Activated T-cell treated with anti-CD3 and anti-CD28 coated beads, Interleukin-2, amount 50 U/mL, for 48 hours (primary cell): ENCODE data around the gene FBXW11.
"Not testable (repeated sequence)": the region's sequence is repeated elsewhere in the genome, so short reads cannot be mapped to it uniquely, and the experiment has no call there.

ENCODE experiments used
- DNase-seq, 2 experiments: peaks; one replicate each; pipeline ENCODE4 v3.0.0-alpha.2; 2020

FBXW11 gene

DNA sequence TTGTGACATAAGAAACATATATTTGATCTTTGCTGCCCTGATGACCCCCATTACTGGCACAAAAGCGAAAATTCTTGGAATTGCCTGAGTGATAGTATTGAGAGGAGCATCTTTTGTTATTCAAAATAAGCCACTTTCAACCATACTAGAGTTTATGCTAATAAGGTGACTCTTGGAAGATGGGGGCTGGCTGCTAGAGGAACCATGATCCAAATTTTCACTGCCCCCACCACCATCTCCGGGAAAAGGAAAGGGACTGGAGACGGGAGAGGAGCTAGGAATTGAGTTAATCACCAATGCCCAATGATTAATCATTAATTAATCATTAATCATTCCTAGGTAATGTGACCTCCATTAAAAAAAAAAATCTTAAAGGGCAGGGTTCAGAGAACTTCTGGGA, 25.6 kb downstream of the FBXW11 start:
- DNase-seq = no peak

DNA sequence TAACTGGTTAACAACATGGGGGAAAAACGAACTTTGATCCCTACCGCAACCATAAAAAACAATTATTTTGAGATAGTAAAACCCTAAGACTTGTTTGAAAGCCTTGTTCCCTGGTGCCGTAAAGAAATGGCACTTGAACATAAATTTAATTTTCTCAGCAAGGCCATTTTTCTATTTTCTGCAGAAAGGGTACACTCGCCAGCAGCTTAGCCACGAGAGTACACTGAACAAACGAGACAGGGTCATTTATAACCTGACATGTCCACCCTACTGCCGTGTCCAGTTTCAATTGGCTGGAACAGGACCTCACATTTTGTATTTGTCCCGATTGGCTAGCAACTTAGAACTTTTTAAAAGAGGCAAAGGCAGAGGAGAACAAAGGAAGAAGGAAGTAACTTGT, 26.8 kb downstream of the FBXW11 start:
- DNase-seq = no peak

- DNase-seq = no peak
These were observed 27.9 kb downstream of the FBXW11 start for GRCh38 chr5:171978519-171978918.

GRCh38 chr5:171978016-171978415, 28.4 kb downstream of the FBXW11 start:
- no peak for DNase-seq

DNA sequence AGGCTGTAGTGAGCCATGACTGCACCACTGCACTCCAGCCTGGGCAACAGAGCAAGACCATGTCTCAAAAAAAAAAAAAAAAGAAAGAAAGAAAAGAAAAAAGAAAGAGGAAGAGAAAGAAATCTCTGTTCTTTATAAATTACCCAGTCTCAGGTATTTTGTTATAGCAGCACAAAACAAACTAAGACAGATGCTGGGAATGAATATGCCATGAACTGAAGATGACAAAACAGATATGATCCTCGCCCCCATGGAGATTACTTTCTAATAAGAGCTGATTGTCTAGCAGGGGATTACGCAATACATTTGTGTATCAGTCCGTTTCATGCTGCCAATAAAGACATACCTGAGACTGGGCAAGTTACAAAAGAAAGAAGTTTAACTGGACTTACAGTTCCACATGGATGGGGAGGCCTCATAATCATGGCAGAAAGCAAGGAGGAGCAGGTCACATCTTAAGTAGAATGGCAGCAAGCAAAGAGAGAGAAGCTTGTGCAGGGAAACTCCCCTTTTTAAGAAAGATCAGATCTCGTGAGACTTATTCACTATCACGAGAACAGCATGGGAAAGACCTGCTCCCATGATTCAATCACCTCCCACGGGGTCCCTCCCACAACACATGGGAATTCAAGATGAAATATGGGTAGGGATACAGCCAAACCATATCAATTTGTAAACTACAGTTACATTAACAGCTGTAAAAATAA, 29.0 kb downstream of the FBXW11 start:
- not testable (repeated sequence) for DNase-seq

DNA sequence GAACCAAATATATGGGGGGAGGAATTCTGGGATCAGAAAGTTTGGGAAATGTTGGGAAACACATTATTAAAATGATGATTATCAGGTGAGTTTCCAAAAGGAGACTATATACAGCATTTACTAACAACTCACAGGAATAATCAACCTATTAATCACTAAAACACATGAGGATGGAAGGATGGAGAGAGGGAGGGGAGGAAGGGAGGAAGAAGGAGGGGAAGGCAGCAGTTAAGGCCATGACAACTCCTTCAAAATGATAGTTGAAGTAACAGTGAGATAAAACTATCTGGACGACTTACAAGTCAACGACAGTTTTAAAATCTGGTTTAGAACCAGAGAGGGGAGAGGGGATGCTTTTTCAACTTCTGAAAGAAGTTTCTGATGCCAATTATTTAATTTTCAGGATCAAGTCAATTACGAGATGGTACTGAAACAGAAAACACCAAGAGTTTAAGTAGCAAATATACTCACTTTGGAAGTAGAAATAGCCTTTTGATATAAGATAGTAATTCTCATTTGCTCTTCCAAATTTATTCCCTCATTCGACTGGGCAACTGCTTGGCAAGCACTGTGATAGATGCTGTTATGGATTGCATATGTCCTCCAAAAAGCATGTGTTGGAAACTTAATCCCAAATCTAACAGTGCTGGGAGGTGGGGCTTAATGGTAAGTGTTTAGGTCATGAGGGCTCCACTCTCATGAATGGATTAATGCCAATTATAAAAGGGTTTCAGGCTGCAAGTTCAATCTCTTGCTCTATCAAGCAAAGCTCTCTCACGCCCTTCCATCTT, 30.4 kb downstream of the FBXW11 start:
- no peak for DNase-seq

GRCh38 chr5:171975262-171975876, 31.1 kb downstream of the FBXW11 start:
- no peak for DNase-seq

DNA sequence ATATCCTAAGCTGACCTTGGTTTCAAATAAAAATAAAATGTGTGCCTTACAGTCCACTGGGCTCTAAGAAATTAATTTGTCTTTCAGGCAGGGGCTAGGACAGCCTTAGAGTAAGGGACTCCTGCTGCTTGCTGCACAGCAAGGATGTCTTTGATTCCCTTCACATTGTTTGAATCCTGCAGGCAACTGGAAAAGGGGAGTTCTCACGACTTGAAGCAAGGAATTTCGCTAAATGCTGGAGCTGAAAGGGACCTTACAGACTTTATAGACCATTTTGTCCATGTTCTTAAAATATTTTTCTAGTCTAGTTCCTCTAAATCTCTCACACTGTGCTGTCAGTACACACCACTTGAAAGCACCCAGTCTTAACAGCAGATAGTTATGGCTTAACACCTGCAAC, 35.6 kb downstream of the FBXW11 start:
- no peak for DNase-seq

DNA sequence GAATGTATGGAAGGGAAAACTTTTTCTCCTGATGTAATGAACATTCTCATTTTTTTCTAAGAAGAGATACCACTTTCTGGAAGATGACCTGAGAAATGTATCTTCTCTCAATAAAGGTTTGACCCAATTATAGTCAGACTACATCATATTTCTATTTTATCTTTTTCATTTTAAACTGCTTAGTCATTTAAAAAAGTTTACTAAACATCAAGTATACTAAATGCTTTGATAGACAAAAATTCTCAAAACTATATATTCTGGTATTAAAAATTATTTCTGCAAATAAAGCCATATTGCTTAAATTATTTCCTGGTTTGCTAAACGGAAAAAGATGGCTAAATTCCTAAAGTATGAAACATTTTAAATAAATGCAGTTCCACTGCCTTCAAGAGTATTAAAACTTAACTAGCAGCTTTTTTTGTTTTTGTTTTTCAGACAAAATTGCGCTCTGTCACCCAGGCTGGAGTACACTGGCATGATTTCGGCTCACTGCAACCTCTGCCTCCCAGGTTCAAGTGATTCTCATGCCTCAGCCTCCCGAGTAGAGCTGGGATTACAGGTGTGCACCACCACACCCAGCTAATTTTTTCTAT, 37.1 kb downstream of the FBXW11 start:
- no peak for DNase-seq

GRCh38 chr5:171968531-171968930, 37.9 kb downstream of the FBXW11 start:
- no peak for DNase-seq

- no peak for DNase-seq
These were observed 39.5 kb downstream of the FBXW11 start for GRCh38 chr5:171966964-171967363.

GRCh38 chr5:171966270-171966669, 40.2 kb downstream of the FBXW11 start:
- no peak for DNase-seq

DNA sequence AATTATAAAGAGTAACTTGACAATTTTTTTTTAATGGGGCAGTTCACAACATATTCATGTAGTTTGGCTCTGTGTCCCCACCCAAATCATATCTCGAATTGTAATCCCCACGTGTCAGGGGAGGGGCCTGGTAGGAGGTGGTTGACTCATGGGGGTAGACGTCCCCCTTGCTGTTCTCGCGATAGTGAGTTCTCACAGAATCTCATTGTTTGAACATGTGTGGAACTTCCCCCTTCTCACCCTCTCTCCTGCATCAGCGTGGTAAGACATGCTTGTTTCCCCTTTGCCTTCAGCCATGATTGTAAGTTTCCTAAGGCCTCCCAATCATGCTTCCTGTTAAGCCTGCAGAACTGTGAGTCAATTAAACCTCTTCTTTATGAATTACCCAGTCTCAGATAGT, 40.7 kb downstream of the FBXW11 start:
- DNase-seq = peak; percentile 44 to 53

GRCh38 chr5:171963416-171963815, 43.0 kb downstream of the FBXW11 start:
- DNase-seq = no peak

DNA sequence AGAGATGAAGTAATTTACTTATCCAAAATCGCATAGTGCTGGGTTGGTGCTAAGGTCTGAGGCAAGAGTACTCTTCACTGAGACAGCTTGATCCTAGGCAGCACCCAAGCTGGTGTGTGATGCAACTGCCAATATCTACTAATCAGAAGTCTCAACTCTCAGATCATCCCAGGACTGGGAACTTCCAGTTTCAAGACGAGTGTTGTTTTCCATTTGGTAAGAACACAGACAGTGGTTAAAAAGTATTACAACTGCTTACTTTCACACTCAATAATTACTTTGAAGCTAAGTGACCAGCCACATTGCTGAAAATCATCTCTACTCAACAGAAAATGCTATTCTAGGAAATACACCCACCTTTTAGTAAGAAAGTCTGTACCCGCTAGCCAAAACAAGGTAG, 45.3 kb downstream of the FBXW11 start:
- DNase-seq = peak; percentile 43 to 48

DNA sequence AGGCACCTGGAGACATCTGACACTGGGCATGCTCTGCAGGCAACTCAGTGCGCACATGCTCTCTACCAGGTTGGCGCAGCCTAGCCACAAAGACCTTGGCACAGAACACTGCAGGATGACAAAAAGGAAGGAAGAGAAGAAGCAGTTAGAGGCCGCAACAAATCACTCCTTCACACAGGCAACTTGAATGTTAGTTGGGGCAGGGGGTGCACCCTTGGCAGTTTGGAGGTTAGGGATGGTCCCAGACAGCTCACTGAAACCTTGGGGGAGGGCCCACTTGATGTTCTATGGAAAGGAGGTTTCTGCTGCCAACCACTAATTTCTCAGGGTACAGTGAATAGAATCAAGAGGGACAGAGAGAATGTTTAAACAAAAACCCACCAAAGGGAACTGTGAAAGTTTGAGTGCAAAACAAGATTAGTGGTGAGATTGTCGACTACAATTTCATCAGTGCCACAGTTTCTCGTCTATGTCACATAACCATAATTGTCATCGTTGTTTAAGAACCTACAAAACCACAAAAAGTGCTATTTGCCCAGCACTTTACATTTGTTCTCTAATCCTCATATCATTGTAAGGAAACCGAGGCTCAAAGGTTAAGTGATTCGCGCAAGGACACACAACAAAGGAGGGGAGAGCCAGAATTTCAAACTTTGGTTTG, 48.7 kb downstream of the FBXW11 start:
- peak; percentile 73 to 75 for DNase-seq

GRCh38 chr5:171956887-171957495, 49.4 kb downstream of the FBXW11 start:
- DNase-seq = no peak

DNA sequence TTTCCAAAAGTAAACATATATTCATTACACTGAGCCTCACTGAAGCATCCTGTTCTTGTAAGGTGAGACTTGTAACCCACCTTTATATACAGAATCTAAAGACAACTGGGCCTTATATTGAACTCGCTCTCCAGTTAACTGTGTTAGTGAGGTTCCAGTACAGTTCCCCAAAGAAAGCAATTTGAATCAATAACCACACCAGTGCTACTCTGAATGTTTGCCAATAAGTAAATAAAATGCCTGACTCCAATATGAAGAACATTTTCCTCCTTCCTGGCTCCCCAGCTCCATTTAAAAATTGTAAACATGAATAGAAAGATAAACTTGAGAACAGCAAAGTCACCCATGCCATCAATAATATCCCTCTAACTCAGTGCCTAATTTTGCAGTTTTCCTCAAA, 50.1 kb downstream of the FBXW11 start:
- no peak for DNase-seq

GRCh38 chr5:171955761-171956160, 50.7 kb downstream of the FBXW11 start:
- no peak for DNase-seq

GRCh38 chr5:171954721-171955120, 51.7 kb downstream of the FBXW11 start:
- DNase-seq = no peak

GRCh38 chr5:171953860-171954701, 52.4 kb downstream of the FBXW11 start:
- no peak for DNase-seq

- DNase-seq = no peak
These were observed 54.4 kb downstream of the FBXW11 start for GRCh38 chr5:171952021-171952420.
